Measurements from ENCODE around the gene ZBTB45.

Gene ZBTB45

DNA sequence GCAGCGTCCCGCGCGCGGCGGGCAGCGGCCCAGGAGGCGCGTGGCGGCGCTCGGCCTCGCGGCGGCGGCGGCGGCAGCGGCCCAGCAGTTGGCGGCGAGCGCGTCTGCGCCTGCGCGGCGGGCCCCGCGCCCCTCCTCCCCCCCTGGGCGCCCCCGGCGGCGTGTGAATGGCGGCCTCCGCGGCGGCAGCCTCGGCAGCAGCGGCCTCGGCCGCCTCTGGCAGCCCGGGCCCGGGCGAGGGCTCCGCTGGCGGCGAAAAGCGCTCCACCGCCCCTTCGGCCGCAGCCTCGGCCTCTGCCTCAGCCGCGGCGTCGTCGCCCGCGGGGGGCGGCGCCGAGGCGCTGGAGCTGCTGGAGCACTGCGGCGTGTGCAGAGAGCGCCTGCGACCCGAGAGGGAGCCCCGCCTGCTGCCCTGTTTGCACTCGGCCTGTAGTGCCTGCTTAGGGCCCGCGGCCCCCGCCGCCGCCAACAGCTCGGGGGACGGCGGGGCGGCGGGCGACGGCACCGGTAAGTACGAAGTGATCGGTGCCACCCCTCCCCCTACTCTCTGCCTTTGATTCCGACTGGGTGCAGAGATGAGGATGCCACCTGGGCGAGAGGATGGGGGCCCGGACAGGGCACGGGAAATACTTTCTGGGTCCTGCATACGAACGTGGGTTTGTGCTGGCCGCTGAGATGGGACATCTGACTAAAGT is 25.1 kb upstream of the ZBTB45 start:
- TF ChIP-seq REST (IDR thresholded peaks at IDR 0.05; ENCODE audit: insufficient read depth in 1 of 2, low read depth in 2 of 2, low read length in 2 of 2) = no peak
- no peak for TF ChIP-seq FOXP2 (optimal IDR thresholded peaks at IDR 0.05; ENCODE audit: borderline replicate concordance, extremely low read depth, extremely low read length, insufficient read depth)

- TF ChIP-seq SIN3A (IDR thresholded peaks at IDR 0.05; ENCODE audit: borderline replicate concordance, insufficient read depth, low read length) (peak; percentile 73; the same call in 1 of the 2 replicates), TAF1 (IDR thresholded peaks at IDR 0.05; ENCODE audit: borderline replicate concordance, insufficient read depth, low read length) (peak; percentile 93), POLR2AphosphoS5 (IDR thresholded peaks at IDR 0.05; ENCODE audit: low read depth, low read length) (peak; percentile 97), REST (IDR thresholded peaks at IDR 0.05; ENCODE audit: insufficient read depth in 1 of 2, low read depth in 2 of 2, low read length in 2 of 2) (peak in 1 of 2 experiments; percentile 68; a peak in 1 of 4 replicates), FOXP2 (optimal IDR thresholded peaks at IDR 0.05; ENCODE audit: borderline replicate concordance, extremely low read depth, extremely low read length, insufficient read depth) (peak; percentile 12)
Observed at GRCh38 chr19:58543826-58544590, 24.4 kb upstream of the ZBTB45 start, which contains the start of gene TRIM28. TRIM28 (plus strand) TSS chr19:58544064; CDS start chr19:58544758, 694 bp downstream.

DNA sequence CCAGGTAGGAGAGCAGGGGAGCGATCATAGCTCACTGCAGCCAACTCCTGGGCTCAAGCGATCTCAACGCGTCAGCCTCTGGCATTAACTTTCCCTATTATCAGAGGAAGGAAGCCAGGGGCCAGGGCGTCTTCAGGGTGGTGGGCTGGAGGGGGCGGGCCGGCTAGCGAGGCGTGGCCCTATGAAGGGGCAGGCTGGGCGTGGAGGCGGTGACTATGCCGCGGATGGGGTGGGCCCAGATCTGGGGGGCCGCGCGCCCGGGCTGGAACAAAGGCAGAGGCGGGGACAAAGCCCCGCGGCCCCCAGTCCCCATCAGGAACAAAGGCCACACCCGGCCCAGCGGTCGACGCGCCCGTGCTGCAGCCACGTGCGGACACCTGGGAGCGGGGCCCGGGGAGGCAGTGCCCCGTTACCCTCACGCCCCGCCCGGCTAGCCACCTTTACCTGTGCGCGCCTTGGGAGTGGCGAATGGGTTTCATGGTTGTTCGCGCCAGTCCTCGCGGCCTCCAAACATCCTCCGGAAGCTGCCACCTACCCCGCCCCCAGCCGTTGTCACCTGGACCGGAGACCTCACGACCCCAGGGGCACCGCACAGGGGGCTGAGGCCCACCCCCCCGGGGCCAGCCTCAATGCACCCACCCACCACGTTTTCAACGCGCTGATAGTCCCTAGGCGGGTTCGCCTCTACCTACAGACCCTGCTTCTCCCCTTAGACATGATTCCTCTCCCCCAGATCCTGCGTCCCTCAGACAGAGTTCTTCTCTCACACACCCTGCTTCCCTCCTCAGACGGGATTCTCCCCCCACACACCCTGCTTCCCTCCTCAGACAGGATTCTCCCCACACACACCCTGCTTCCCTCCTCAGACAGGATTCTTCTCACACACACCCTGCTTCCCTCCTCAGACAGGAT is 18.9 kb upstream of the ZBTB45 start:
- TF ChIP-seq POLR2AphosphoS5 (IDR thresholded peaks at IDR 0.05; ENCODE audit: low read depth, low read length) (no peak), REST (IDR thresholded peaks at IDR 0.05; ENCODE audit: insufficient read depth in 1 of 2, low read depth in 2 of 2, low read length in 2 of 2) (no peak), SIN3A (IDR thresholded peaks at IDR 0.05; ENCODE audit: borderline replicate concordance, insufficient read depth, low read length) (no peak), TAF1 (IDR thresholded peaks at IDR 0.05; ENCODE audit: borderline replicate concordance, insufficient read depth, low read length) (no peak), FOXP2 (optimal IDR thresholded peaks at IDR 0.05; ENCODE audit: borderline replicate concordance, extremely low read depth, extremely low read length, insufficient read depth) (no peak)

GRCh38 chr19:58536852-58537798 is 17.5 kb upstream of the ZBTB45 start:
- TF ChIP-seq POLR2AphosphoS5 (IDR thresholded peaks at IDR 0.05; ENCODE audit: low read depth, low read length) (no peak), FOXP2 (optimal IDR thresholded peaks at IDR 0.05; ENCODE audit: borderline replicate concordance, extremely low read depth, extremely low read length, insufficient read depth) (no peak)
